Heart left ventricle (tissue), 16 donors: ENCODE results near the gene NPL. TPM values are rescaled to one million over a fixed set of nuclear protein-coding genes. Genes with fewer than 3 reads are reported as not detected.
A peak's percentile ranks its signal among the peaks of the same experiment; 100 is the strongest.

ENCODE experiments used
- ATAC-seq, 4 donors: fragments of 200-7000 bp; cut with Tn5 transposase; one replicate each; pipeline ENCODE4 v1.9.1; 2020 to 2022; ENCODE audit warnings: moderate library complexity in 4 of 4, mild to moderate bottlenecking in 3 of 4, moderate number of reproducible peaks in 1 of 4
- DNase-seq, 5 donors: peaks; one replicate each; pipeline ENCODE4 v3.0.0-alpha.2; 2020
- H3K27ac ChIP-seq, 12 donors: fragments of 200-600 bp; sonication (generic) in 4 of 12; one replicate each; pipeline versions ENCODE4 v1.5.0 to v1.8.0; 2016 to 2022; ENCODE audit warnings: mild to moderate bottlenecking in 2 of 12
- H3K27me3 ChIP-seq, 9 donors: fragments of 200-600 bp; sonication (generic) in 2 of 9; one replicate each; pipeline versions ENCODE4 v1.5.1 to v1.8.0; 2016 to 2022; ENCODE audit warnings: mild to moderate bottlenecking in 3 of 9
- H3K36me3 ChIP-seq, 9 donors: fragments of 200-600 bp; sonication (generic) in 2 of 9; one replicate each; pipeline versions ENCODE4 v1.5.0 to v1.8.0; 2018 to 2022; ENCODE audit warnings: mild to moderate bottlenecking in 2 of 9
- H3K4me1 ChIP-seq, 12 donors: fragments of 200-600 bp; sonication (generic) in 4 of 12; one replicate each; pipeline versions ENCODE4 v1.5.0 to v1.8.0; 2016 to 2022; ENCODE audit warnings: mild to moderate bottlenecking in 3 of 12
- H3K4me3 ChIP-seq, 12 donors: fragments of 200-600 bp; sonication (generic) in 4 of 12; one replicate each; pipeline versions ENCODE4 v1.5.0 to v1.8.0; 2017 to 2022; ENCODE audit warnings: mild to moderate bottlenecking in 9 of 12, moderate library complexity in 4 of 12
- H3K9me3 ChIP-seq, 12 donors: fragments of 200-600 bp; sonication (generic) in 4 of 12; one replicate each; pipeline versions ENCODE4 v1.5.0 to v1.8.0; 2016 to 2022; ENCODE audit warnings: mild to moderate bottlenecking in 1 of 12
- CTCF ChIP-seq, 12 donors: fragments of 200-600 bp; sonication (generic) in 4 of 12; IDR thresholded peaks; one replicate each; pipeline versions ENCODE4 v1.5.0 to v1.8.0; 2018 to 2022; ENCODE audit warnings: antibody characterized with exemption in 12 of 12, mild to moderate bottlenecking in 5 of 12
- POLR2A ChIP-seq, 2 donors: fragments of 450-650 bp; IDR thresholded peaks; one replicate each; pipeline ENCODE4 v1.6.1; 2017; ENCODE audit warnings: antibody characterized with exemption in 2 of 2, mild to moderate bottlenecking in 2 of 2, moderate library complexity in 2 of 2
- WGBS, 4 donors: extraction: QIAGEN DNeasy Blood & Tissue Kit in 2 of 4; methylation state at CpG; one replicate each; pipeline versions ENCODE4 v1.1.5 to v1.1.7; 2013 to 2018; 5-methylcytosine and 5-hydroxymethylcytosine counted together
- intact Hi-C, 10 donors: fragments of 100-400 bp; cut with DNase I; formaldehyde crosslinking; loops; one replicate each; pipeline versions ENCODE4 v1.11.1 to v1.14.2; 2022
- polyA plus RNA-seq, 2 donors: library from polyadenylated mRNA; stranded (reverse); fragments of 200-250 nt; gene quantifications; one replicate each; pipeline ENCODE4 v1.2.3, GENCODE V29; 2013
- total RNA-seq, 9 donors: library from RNA; depleted of rRNA in 2 of 9; stranded (reverse); fragments of >200 nt in 2 of 9; fragmentation: NEBNext Ultra II Directional in 3 of 9; extraction: Animal tissue kit (Norgen Biotek cat#: 25700) in 3 of 9; gene quantifications; one replicate each; pipeline versions ENCODE4 v1.1.0 to v1.2.4, GENCODE V29; 2016 to 2023
- donor health status: ischemic (EF 13 %, LVEDD 7.1; RV severe dilation, severe dysfunction).
- donor health status: healthy with polysubstance abuse.
- donor health status: DM: no; HTN: yes; CAD: no.
- donor health status: DM: no; HTN: no; CAD: no.
- donor health status: ischemic (EF 25% LVEDD 6.9; RV normal size, moderate dysfunction).
- donor health status: ischemic (EF 25% LVEDD 5.7; RV mildly dilated, moderate dysfunction).
- donor health status: healthy.
- donor health status: DM: yes; HTN: yes; CAD: no.
- donor health status: ischemic (EF 35%, LVEDD 5.7; RV mildly dilated, moderate dysfunction).
- donor health status: nonischemic (EF 11% LVEDD 7.7; RV severe dilation, severe dysfunction).
- donor health status: DM: yes; HTN: yes; CAD: no.
- donor health status: PGD.
- donor health status: ischemic (EF 29% LVEDD 5.4; RV normal size, mild dysfunction).
- donor health status: nonischemic (EF 23%, LVEDD 6.1; RV moderate dilation, normal function).

Gene NPL
- total and polyA plus RNA-seq, 11 donors = 1.4 to 62.7 (median 2.9) TPM

- TF ChIP-seq CTCF (IDR thresholded peaks at IDR 0.05) (no peak), POLR2A (IDR thresholded peaks at IDR 0.05) (no peak)
- ATAC-seq (no peak), DNase-seq (no peak)
- H3K4me3 ChIP-seq = no peak overlapping the region
- H3K27ac ChIP-seq = no peak overlapping the region
- intact Hi-C loops = no loop called here
- H3K36me3 ChIP-seq = peaks cover 0 to 8% (median 0%) of the 10 kb centered on the region in 9 donors
- no peaks in the 10 kb centered on the region for H3K4me1 ChIP-seq
- no peaks in the 10 kb centered on the region for H3K9me3 ChIP-seq
- H3K27me3 ChIP-seq = no peaks in the 10 kb centered on the region
Observed at GRCh38 chr1:182833271-182833670, 43.7 kb downstream of the NPL start.

- Histone ChIP-seq H3K4me1 (peaks cover 0 to 5% (median 0%) of the 10 kb centered on the region in 12 donors), H3K9me3 (no peaks in the 10 kb centered on the region), H3K27me3 (no peaks in the 10 kb centered on the region), H3K27ac (no peak overlapping the region), H3K36me3 (peaks cover 0 to 4% (median 0%) of the 10 kb centered on the region in 9 donors), H3K4me3 (no peak overlapping the region)
- ATAC-seq (no peak), DNase-seq (no peak)
- intact Hi-C loops = no loop called here
- WGBS, 4 donors = 91 to 96% (median 94%) methylated on average over 2 of the region's 2 CpGs
- TF ChIP-seq CTCF (IDR thresholded peaks at IDR 0.05) (no peak), POLR2A (IDR thresholded peaks at IDR 0.05) (no peak)
Observed at GRCh38 chr1:182834326-182834725, 44.8 kb downstream of the NPL start.

GRCh38 chr1:182835806-182836205, 46.2 kb downstream of the NPL start:
- Histone ChIP-seq H3K36me3 (peaks cover 0 to under 1% (median 0%) of the 10 kb centered on the region in 9 donors), H3K4me1 (peaks cover 0 to 13% (median 7%) of the 10 kb centered on the region in 12 donors), H3K27me3 (no peaks in the 10 kb centered on the region), H3K4me3 (no peak overlapping the region), H3K9me3 (no peaks in the 10 kb centered on the region), H3K27ac (no peak overlapping the region)
- WGBS, 4 donors = 75 to 89% (median 81%) methylated on average over 10 of the region's 10 CpGs
- no peak for DNase-seq
- no peak for ATAC-seq
- intact Hi-C loops = no loop called here
- TF ChIP-seq POLR2A (IDR thresholded peaks at IDR 0.05) = no peak

- Histone ChIP-seq H3K4me3 (peak within 1 kb of the TSS; percentile 52 to 96 (median 82)), H3K27me3 (no peaks in the 10 kb centered on the region), H3K9me3 (no peaks in the 10 kb centered on the region), H3K36me3 (peaks cover 0 to 23% (median 20%) of the 10 kb centered on the region in 9 donors), H3K4me1 (peaks cover 0 to 45% (median 30%) of the 10 kb centered on the region in 12 donors), H3K27ac (peak within 1 kb of the TSS; percentile 79 to 97 (median 88))
- intact Hi-C loops = no loop called here
- peak in 5 of 12 donors; percentile 16 to 41 (median 30) for TF ChIP-seq CTCF (IDR thresholded peaks at IDR 0.05)
- TF ChIP-seq POLR2A (IDR thresholded peaks at IDR 0.05) = peak in 1 of 2 donors; percentile 75
- DNase-seq (peak; percentile 93 to 98 (median 96)), ATAC-seq (peak; percentile 81 to 95 (median 94))
- 0 to 1% (median 1%) methylated on average over 29 to 92 of the region's 92 CpGs for WGBS, 4 donors
Observed at GRCh38 chr1:182839209-182840066, 49.9 kb downstream of the NPL start, which contains the start of gene DHX9. Gene DHX9 (plus strand): TSS chr1:182839347. CDS start chr1:182842567, 3,220 bp downstream.
